Ishikawa (cell line): Measurements from ENCODE around the gene ABHD2.

ENCODE experiments used
- CEBPB ChIP-seq: IDR thresholded peaks from 2 replicates; pipeline ENCODE4 v1.6.1; 2012
- CREB1 ChIP-seq: IDR thresholded peaks from 2 replicates; pipeline ENCODE4 v1.6.1; 2012; ENCODE audit warnings: low read depth
- EP300 ChIP-seq: IDR thresholded peaks from 2 replicates; pipeline ENCODE4 v1.6.1; 2012; ENCODE audit warnings: borderline replicate concordance
- MAX ChIP-seq: IDR thresholded peaks from 2 replicates; pipeline ENCODE4 v1.6.1; 2012
- NFIC ChIP-seq: IDR thresholded peaks from 2 replicates; pipeline ENCODE4 v1.6.1; 2012
- RAD21 ChIP-seq: IDR thresholded peaks from 2 replicates; pipeline ENCODE4 v1.6.1; 2012; ENCODE audit warnings: low read depth
- REST ChIP-seq: IDR thresholded peaks from 2 replicates; pipeline ENCODE4 v1.6.1; 2012; ENCODE audit warnings: low read depth, mild to moderate bottlenecking
- TAF1 ChIP-seq: IDR thresholded peaks from 2 replicates; pipeline ENCODE4 v1.6.1; 2012; ENCODE audit warnings: low read depth, mild to moderate bottlenecking
- TEAD4 ChIP-seq: IDR thresholded peaks from 2 replicates; pipeline ENCODE4 v1.6.1; 2012
- YY1 ChIP-seq: IDR thresholded peaks from 2 replicates; pipeline ENCODE4 v1.6.1; 2012; ENCODE audit warnings: low read depth

GRCh38 chr15:89225588-89225987 is 137.3 kb downstream of the ABHD2 start:
- TF ChIP-seq EP300 = no peak
- TF ChIP-seq NFIC = no peak
- TF ChIP-seq CEBPB = no peak
- TF ChIP-seq RAD21 = no peak
- TF ChIP-seq TEAD4 = no peak
- no peak for TF ChIP-seq YY1
- no peak for TF ChIP-seq REST
- no peak for TF ChIP-seq CREB1
- no peak for TF ChIP-seq MAX
- TF ChIP-seq TAF1 = no peak
